Astrocyte (in vitro differentiated cells and primary cell): ENCODE data around the gene CCSER1. TPM values are rescaled to one million over a fixed set of nuclear protein-coding genes. Genes with fewer than 3 reads are reported as not detected.

Source experiments
- DNase-seq: peaks from one replicate; pipeline ENCODE4 v3.0.0-alpha.2; 2010; ENCODE audit warnings: low read depth
- FAIRE-seq: peaks from 2 replicates; lab custom pipeline; 2011; peaks lifted over from hg19 to GRCh38; lab: Jason Lieb, UNC
- H2AFZ ChIP-seq: 2 replicates; pipeline ENCODE4 v1.6.0; 2012; ENCODE audit warnings: low read depth, low read length, inconsistent platforms
- H3K27ac ChIP-seq: 2 replicates; pipeline ENCODE4 v1.5.1; 2011; ENCODE audit warnings: low read depth, low read length, inconsistent platforms
- H3K27me3 ChIP-seq: 2 replicates; pipeline ENCODE4 v1.6.0; 2011; ENCODE audit warnings: low read length, inconsistent platforms; ENCODE audit not compliant: insufficient read depth
- H3K36me3 ChIP-seq: 2 replicates; pipeline ENCODE4 v1.5.1; 2011; ENCODE audit warnings: low read length, inconsistent platforms; ENCODE audit not compliant: insufficient read depth
- H3K4me1 ChIP-seq: 2 replicates; pipeline ENCODE4 v1.5.1; 2011; ENCODE audit warnings: low read length, inconsistent platforms; ENCODE audit not compliant: insufficient read depth
- H3K4me2 ChIP-seq: 2 replicates; pipeline ENCODE4 v1.6.0; 2012; ENCODE audit warnings: low read length, inconsistent platforms
- H3K4me3 ChIP-seq: 2 replicates; pipeline ENCODE4 v1.5.1; 2011; ENCODE audit warnings: low read depth, mild to moderate bottlenecking, low read length, inconsistent platforms; ENCODE audit not compliant: insufficient read depth
- H3K79me2 ChIP-seq: 2 replicates; pipeline ENCODE4 v1.6.0; 2012; ENCODE audit warnings: mild to moderate bottlenecking, low read length, inconsistent platforms; ENCODE audit not compliant: insufficient read depth
- H3K9ac ChIP-seq: 2 replicates; pipeline ENCODE4 v1.6.0; 2012; ENCODE audit warnings: mild to moderate bottlenecking, low read length, inconsistent platforms
- H3K9me3 ChIP-seq: 2 replicates; pipeline ENCODE4 v1.5.1; 2012; ENCODE audit warnings: low read depth, mild to moderate bottlenecking, low read length, inconsistent platforms; ENCODE audit not compliant: insufficient read depth
- H4K20me1 ChIP-seq: 2 replicates; pipeline ENCODE4 v1.6.0; 2012; ENCODE audit warnings: low read length, inconsistent platforms; ENCODE audit not compliant: insufficient read depth
- H3K27ac Mint-ChIP-seq: one replicate; pipeline ENCODE4 v1.8.0; 2021; ENCODE audit warnings: mild to moderate bottlenecking, mixed read lengths; ENCODE audit not compliant: unreplicated experiment
- H3K27me3 Mint-ChIP-seq: one replicate; pipeline ENCODE4 v1.8.0; 2021; ENCODE audit warnings: low read depth, mixed read lengths; ENCODE audit not compliant: unreplicated experiment
- H3K36me3 Mint-ChIP-seq: one replicate; pipeline ENCODE4 v1.8.0; 2021; ENCODE audit warnings: low read depth, mixed read lengths; ENCODE audit not compliant: unreplicated experiment
- H3K4me1 Mint-ChIP-seq: one replicate; pipeline ENCODE4 v1.8.0; 2021; ENCODE audit warnings: low read depth, mixed read lengths; ENCODE audit not compliant: unreplicated experiment
- H3K4me3 Mint-ChIP-seq: one replicate; pipeline ENCODE4 v1.8.0; 2021; ENCODE audit warnings: mild to moderate bottlenecking, moderate library complexity, mixed read lengths; ENCODE audit not compliant: unreplicated experiment
- H3K9me3 Mint-ChIP-seq: one replicate; pipeline ENCODE4 v1.8.0; 2021; ENCODE audit warnings: mild to moderate bottlenecking, mixed read lengths; ENCODE audit not compliant: unreplicated experiment
- EZH2 ChIP-seq: IDR thresholded peaks from 2 replicates; pipeline ENCODE4 v1.6.1; 2012; ENCODE audit warnings: mild to moderate bottlenecking, low read length, inconsistent platforms; ENCODE audit not compliant: insufficient read depth
- total RNA-seq: library from RNA; stranded (reverse); gene quantifications from 2 replicates; pipeline ENCODE4 v1.2.1, GENCODE V29; 2021
- TF ChIP-seq, protein P1 (sequence below): IDR thresholded peaks from 2 replicates; pipeline ENCODE4 v1.5.1; 2011; ENCODE audit warnings: low read depth, mild to moderate bottlenecking, inconsistent platforms, low read length, moderate library complexity; ENCODE audit not compliant: insufficient read depth

CCSER1 gene
- total RNA-seq, 1 donor from 2014 or later = 2.2 TPM

- Mint-ChIP-seq H3K4me1 (no peaks in the 10 kb centered on the region), H3K27ac (no peak overlapping the region), H3K4me3 (no peak overlapping the region), H3K9me3 (peaks cover 12% of the 10 kb centered on the region), H3K27me3 (no peaks in the 10 kb centered on the region), H3K36me3 (no peaks in the 10 kb centered on the region)
- no peaks in the 10 kb centered on the region for H3K4me1 ChIP-seq
- H3K9ac ChIP-seq = no peak overlapping the region
- no peaks in the 10 kb centered on the region for H3K9me3 ChIP-seq
- no peak overlapping the region for H3K4me3 ChIP-seq
- DNase-seq (no peak), FAIRE-seq (no peak)
- H3K36me3 ChIP-seq = no peaks in the 10 kb centered on the region
- no peak overlapping the region for H3K27ac ChIP-seq
- no peaks in the 10 kb centered on the region for H4K20me1 ChIP-seq
- H3K4me2 ChIP-seq = no peak overlapping the region
- TF ChIP-seq EZH2 = no peak
- TF ChIP-seq, protein P1, sequence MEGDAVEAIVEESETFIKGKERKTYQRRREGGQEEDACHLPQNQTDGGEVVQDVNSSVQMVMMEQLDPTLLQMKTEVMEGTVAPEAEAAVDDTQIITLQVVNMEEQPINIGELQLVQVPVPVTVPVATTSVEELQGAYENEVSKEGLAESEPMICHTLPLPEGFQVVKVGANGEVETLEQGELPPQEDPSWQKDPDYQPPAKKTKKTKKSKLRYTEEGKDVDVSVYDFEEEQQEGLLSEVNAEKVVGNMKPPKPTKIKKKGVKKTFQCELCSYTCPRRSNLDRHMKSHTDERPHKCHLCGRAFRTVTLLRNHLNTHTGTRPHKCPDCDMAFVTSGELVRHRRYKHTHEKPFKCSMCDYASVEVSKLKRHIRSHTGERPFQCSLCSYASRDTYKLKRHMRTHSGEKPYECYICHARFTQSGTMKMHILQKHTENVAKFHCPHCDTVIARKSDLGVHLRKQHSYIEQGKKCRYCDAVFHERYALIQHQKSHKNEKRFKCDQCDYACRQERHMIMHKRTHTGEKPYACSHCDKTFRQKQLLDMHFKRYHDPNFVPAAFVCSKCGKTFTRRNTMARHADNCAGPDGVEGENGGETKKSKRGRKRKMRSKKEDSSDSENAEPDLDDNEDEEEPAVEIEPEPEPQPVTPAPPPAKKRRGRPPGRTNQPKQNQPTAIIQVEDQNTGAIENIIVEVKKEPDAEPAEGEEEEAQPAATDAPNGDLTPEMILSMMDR = no peak
- no peak overlapping the region for H2AFZ ChIP-seq
- no peaks in the 10 kb centered on the region for H3K27me3 ChIP-seq
- no peaks in the 10 kb centered on the region for H3K79me2 ChIP-seq
These were observed 371.0 kb downstream of the CCSER1 start for GRCh38 chr4:90498175-90498574.

DNA sequence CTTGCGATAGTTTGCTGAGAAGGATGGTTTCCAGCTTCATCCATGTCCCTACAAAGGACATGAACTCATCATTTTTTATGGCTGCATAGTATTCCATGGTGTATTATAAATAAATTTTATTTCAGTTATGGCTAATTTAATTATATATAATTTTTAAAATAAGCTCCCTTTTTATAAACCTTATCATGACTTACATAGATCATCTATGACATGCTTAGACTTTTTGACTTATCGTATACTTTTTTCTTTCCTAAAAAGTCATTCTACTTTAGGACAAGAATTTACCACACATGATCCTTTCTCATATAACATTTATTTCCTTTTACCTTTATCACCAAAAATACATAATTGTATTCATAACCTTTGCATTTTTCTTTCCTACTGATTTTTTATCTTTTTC is 376.5 kb downstream of the CCSER1 start:
- H3K27ac Mint-ChIP-seq = no peak overlapping the region
- H3K27me3 ChIP-seq = no peaks in the 10 kb centered on the region
- H3K9me3 Mint-ChIP-seq = peaks cover 9% of the 10 kb centered on the region

GRCh38 chr4:90515191-90515590 is 388.0 kb downstream of the CCSER1 start:
- H3K36me3 ChIP-seq = no peaks in the 10 kb centered on the region
- H3K79me2 ChIP-seq = no peaks in the 10 kb centered on the region
- H3K27me3 ChIP-seq = no peaks in the 10 kb centered on the region
- H3K9me3 ChIP-seq = no peaks in the 10 kb centered on the region
- DNase-seq (no peak), FAIRE-seq (no peak)
- H3K4me1 Mint-ChIP-seq = no peaks in the 10 kb centered on the region
- peaks cover 2% of the 10 kb centered on the region for H3K9me3 Mint-ChIP-seq
- H4K20me1 ChIP-seq = no peaks in the 10 kb centered on the region
- no peaks in the 10 kb centered on the region for H3K36me3 Mint-ChIP-seq
- H2AFZ ChIP-seq = no peak overlapping the region
- no peak overlapping the region for H3K4me3 Mint-ChIP-seq
- H3K27ac Mint-ChIP-seq = no peak overlapping the region
- H3K27me3 Mint-ChIP-seq = no peaks in the 10 kb centered on the region
- H3K27ac ChIP-seq = no peak overlapping the region
- no peak overlapping the region for H3K4me2 ChIP-seq
- H3K9ac ChIP-seq = no peak overlapping the region
- H3K4me3 ChIP-seq = no peak overlapping the region
- H3K4me1 ChIP-seq = no peaks in the 10 kb centered on the region
- TF ChIP-seq, protein P1 = no peak

More for the DNA sequence above, 376.5 kb downstream of the CCSER1 start:
- Histone ChIP-seq H3K36me3 (no peaks in the 10 kb centered on the region), H3K27ac (no peak overlapping the region), H3K4me1 (no peaks in the 10 kb centered on the region), H4K20me1 (no peaks in the 10 kb centered on the region), H3K79me2 (no peaks in the 10 kb centered on the region), H3K9me3 (no peaks in the 10 kb centered on the region), H3K4me3 (no peak overlapping the region), H3K4me2 (no peak overlapping the region), H3K9ac (no peak overlapping the region), H2AFZ (no peak overlapping the region)
- H3K36me3 Mint-ChIP-seq = no peaks in the 10 kb centered on the region
- TF ChIP-seq EZH2 = no peak
- TF ChIP-seq, protein P1 = no peak
- H3K27me3 Mint-ChIP-seq = no peaks in the 10 kb centered on the region
- DNase-seq = no peak
- H3K4me1 Mint-ChIP-seq = no peaks in the 10 kb centered on the region
- FAIRE-seq = no peak
- no peak overlapping the region for H3K4me3 Mint-ChIP-seq
